ENCODE results near the gene MEGF8.

MEGF8 gene

DNA sequence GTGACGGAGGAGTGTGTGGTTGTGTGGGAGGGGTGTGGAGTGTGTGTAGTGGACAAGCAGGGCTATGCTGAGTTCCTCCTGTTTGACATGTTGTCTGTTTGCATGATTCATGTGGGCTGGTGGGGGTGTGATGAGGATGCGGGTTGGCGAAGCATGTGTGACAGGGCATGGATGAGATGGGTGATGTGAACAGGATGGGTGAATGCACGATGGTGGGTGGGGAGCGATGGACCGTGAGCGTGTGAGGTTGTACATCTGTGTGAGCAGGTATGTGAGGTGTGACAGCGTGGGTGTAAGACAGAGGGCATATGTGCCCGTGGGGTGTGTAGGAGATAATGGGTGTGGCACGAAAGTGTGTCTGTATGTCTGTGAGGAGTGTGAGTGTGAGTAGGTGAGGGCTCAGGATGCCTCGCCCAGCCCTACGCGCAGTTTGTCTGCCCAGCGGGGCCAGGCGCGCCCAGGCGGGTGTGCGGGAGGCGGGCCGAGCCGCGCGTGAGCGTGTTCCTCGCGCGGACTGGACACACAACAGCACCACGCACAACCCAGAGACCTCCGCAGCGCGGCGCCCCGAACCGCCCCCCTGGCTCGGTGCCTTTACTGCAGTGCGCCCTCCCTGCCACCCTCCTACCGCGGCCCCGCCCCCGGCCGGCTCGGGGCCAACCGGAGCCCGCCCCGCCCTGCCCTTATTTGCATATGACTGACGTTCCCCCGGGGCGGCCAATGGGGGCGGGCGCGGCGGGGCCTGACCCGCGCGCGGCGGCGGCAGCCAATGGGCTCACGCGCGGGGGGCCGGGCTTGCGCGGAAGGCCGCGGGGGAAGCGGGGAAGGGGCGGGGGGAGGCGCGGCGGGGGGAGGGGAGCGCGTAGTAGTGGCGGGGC lies 42.0 kb upstream of the MEGF8 start:
- H3K4me3 ChIP-seq (ENCODE audit: low read length): peak overlapping the region; percentile 50
- peak; percentile 92 for DNase-seq (ENCODE audit: low read depth)
- TF ChIP-seq, protein P1, sequence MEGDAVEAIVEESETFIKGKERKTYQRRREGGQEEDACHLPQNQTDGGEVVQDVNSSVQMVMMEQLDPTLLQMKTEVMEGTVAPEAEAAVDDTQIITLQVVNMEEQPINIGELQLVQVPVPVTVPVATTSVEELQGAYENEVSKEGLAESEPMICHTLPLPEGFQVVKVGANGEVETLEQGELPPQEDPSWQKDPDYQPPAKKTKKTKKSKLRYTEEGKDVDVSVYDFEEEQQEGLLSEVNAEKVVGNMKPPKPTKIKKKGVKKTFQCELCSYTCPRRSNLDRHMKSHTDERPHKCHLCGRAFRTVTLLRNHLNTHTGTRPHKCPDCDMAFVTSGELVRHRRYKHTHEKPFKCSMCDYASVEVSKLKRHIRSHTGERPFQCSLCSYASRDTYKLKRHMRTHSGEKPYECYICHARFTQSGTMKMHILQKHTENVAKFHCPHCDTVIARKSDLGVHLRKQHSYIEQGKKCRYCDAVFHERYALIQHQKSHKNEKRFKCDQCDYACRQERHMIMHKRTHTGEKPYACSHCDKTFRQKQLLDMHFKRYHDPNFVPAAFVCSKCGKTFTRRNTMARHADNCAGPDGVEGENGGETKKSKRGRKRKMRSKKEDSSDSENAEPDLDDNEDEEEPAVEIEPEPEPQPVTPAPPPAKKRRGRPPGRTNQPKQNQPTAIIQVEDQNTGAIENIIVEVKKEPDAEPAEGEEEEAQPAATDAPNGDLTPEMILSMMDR (conservative IDR thresholded peaks at IDR 0.05; ENCODE audit: low read length): no peak

DNA sequence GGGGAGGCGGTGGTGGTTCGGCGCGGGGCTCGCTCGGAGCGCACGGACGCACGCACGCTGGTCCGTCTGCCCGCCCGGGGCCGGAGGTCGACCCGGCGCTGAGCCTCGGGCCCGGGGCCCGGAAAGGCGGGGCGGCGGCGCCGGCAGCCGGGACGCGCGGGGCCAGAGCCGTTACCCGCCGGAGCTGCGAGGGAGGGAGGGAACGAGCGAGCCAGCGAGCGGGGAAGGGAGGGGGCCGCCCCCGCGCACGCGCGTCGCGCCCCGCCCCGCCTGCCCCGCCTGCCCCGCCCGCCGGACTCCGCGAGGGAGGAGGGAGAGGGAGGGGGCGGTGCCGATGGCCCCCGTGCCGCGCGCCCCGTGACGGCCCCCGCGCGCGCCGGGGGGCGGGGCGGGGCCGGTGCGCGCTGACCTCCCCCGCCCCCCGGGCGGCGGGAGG lies 41.4 kb upstream of the MEGF8 start:
- TF ChIP-seq, protein P1 (conservative IDR thresholded peaks at IDR 0.05; ENCODE audit: low read length): no peak
- DNase-seq (ENCODE audit: low read depth): peak; percentile 78
- H3K4me3 ChIP-seq (ENCODE audit: low read length): peak overlapping the region; percentile 71

DNA sequence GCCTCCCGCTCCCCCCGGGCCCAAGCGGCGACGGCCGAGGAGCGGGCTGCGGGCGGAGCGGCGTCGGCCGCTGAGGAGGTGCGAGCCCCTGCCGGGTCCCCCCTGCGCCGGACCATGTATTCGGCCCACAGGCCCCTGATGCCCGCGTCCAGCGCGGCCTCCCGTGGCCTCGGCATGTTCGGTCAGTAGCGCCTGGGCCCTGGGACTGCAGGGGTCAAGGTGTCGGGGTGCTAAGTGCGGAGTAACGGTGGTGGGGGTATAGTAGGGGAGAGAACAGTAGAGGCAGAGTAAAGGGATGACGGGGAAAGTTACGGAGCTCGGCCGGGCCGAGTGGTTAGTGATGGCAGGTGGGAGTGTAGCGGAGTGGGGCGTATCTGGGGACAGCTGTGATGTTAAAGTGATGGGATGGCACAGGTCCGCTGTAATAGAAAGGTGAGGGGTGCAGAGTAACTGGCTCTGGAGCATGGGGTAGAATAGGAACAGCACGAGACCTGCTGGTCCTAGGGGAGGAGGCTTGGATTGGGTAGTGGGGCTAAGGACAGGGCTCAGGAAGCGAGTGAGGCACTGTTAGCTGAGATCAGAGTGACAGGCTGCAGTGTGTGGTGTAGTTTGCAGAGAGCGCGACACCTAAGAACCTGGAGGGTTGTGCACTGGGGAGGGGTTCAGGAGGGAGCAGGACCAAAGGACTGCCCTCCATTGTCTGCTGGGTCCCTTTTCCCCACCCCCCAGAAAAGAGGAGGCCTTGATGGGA lies 40.7 kb upstream of the MEGF8 start:
- H3K4me3 ChIP-seq (ENCODE audit: low read length): peak overlapping the region; percentile 71
- TF ChIP-seq, protein P1 (conservative IDR thresholded peaks at IDR 0.05; ENCODE audit: low read length): no peak
- no peak for DNase-seq (ENCODE audit: low read depth)

DNA sequence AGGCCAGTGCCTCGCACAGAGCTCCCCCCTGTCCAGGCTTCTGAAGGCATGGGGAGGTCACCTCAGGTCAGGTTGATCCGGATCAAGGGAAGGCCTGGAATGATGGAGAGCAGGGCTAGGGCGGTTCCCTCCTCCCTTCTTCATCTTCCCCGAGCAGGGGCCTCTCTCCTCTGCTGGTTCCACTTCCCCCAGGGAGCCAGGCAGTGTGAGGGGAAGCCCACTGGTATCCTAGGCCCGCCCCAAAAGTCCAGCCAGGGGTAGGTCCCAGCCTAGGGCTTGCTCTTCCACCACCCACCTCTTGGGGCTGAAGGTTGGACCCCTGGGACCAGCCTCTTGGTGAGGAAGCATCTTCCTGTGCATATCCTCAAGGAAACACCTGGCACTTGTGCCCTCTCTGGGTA lies 39.9 kb upstream of the MEGF8 start:
- peak overlapping the region; percentile 71 for H3K4me3 ChIP-seq (ENCODE audit: low read length)
- TF ChIP-seq, protein P1 (conservative IDR thresholded peaks at IDR 0.05; ENCODE audit: low read length): no peak
- DNase-seq (ENCODE audit: low read depth): no peak

DNA sequence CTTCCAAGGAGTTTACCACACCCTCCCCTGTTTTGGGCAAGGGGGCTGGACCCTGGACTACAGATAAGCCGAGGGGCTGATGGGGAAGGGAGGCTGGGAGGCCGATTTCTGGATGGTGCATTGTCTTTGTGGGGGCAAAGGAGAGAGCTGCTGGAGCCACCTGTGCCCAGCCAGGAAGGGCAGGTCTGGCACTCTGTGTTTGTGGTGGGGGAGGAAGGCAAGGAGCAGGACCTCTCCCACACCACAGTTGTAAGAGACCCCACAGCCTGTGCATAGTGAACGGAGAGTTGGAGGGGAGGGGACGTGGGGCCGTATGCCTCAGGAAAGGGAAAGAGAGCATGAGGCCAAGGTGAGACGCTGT lies 39.5 kb upstream of the MEGF8 start:
- DNase-seq (ENCODE audit: low read depth): no peak
- peak overlapping the region; percentile 71 for H3K4me3 ChIP-seq (ENCODE audit: low read length)
- TF ChIP-seq, protein P1 (conservative IDR thresholded peaks at IDR 0.05; ENCODE audit: low read length): no peak

DNA sequence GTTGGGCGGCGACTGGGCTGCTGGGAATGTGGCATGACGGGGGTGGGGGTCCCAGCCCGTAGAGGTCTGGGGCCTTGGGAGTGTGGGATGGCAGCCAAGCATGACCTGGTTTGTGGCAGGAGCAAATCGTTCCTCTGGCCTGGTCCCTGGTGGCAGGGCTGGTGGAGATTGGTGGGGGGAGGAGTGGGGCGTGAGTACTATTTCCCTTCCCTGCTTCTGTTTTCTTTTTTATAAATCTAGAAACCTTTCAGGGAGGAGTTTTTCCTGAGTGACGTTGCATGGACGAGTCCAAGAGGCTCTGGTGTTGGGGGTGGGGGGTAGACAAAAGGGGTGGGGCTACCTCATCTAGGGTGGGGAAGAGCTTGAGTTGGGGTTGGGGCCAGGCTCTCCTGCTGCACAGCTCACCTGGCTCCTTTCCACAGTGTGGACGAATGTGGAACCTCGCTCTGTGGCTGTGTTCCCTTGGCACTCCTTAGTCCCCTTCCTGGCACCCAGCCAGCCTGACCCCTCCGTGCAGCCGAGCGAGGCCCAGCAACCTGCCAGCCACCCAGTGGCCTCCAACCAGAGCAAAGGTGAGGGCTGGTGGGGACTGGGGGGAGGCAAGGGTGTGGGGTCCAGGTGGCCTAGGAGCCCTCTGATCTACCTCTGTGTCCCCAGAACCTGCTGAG lies 39.0 kb upstream of the MEGF8 start:
- H3K4me3 ChIP-seq (ENCODE audit: low read length): no peak overlapping the region; the same call in 1 of the 2 replicates
- peak; percentile 15 for DNase-seq (ENCODE audit: low read depth)
- TF ChIP-seq, protein P1 (conservative IDR thresholded peaks at IDR 0.05; ENCODE audit: low read length): no peak

All from AG10803 (cell line).